HG02973 (cell line): ENCODE data around the gene THSD4.
"Not testable (repeated sequence)": the region's sequence is repeated elsewhere in the genome, so short reads cannot be mapped to it uniquely, and the experiment has no call there.

ENCODE experiments used
- ATAC-seq: cut with Tn5 transposase; IDR thresholded peaks from one replicate; pipeline ENCODE4 v1.9.1; 2021; ENCODE audit warnings: moderate library complexity; ENCODE audit not compliant: unreplicated experiment

Gene THSD4

GRCh38 chr15:71372769-71373168, 257.5 kb downstream of the THSD4 start:
- ATAC-seq = not testable (repeated sequence)

GRCh38 chr15:71373917-71374316, 258.6 kb downstream of the THSD4 start:
- no peak for ATAC-seq

GRCh38 chr15:71374607-71375352, 259.5 kb downstream of the THSD4 start:
- no peak for ATAC-seq

DNA sequence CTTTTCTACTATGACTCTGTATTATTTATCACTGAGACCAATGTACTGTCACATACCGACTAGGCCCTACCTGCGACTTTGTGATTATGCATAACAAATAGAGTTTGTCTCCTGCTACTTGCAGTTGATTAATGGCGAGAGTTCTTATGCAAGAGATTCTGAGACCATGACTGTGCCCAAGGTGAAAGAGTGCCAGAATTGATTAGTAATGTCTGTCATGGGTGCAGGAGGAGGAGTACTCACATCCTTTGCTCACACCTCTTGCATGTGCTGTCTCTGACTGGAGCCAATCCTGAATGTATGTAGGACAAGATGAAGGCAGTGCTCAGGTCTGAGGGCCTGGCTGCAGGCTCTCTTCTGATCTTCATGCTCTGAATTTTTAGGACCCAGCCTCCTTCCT, 260.7 kb downstream of the THSD4 start:
- ATAC-seq = no peak

DNA sequence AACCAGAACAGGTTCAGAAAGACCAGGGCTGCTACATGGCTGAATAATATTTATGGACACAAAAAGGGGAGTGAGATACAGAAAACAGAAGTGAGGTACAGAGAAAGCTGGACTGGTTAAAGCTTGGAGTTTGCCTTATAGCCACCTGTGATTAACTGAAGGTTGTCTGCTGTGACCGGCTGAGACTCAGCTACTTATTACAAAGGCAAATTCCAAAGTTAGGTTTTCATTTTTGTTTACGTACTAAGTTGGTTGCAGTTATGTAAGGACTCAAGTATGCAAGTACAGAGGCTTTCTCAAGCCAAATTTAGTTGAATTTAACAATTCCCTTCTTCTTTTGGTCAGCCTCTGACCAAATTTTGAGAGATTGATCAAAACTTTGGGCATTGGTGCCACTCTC, 264.6 kb downstream of the THSD4 start:
- ATAC-seq = no peak

DNA sequence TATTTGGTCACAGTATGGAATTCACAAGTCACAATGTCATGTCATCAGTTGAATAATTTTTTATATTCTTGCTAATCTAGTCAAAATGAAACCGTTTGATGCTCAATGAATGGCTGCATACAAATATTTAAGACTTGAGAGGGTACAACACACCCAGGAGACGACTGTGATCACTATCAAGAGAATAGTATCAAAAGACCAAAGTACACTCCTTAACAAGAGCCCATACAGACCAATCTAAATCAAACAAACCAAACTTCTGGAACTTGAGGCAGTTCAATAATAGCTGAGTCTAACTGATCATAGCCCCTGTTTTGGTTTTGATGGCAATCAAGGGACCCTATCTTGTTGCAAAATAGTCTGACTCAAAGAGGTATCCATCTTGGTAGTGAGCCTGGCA, 265.1 kb downstream of the THSD4 start:
- no peak for ATAC-seq

DNA sequence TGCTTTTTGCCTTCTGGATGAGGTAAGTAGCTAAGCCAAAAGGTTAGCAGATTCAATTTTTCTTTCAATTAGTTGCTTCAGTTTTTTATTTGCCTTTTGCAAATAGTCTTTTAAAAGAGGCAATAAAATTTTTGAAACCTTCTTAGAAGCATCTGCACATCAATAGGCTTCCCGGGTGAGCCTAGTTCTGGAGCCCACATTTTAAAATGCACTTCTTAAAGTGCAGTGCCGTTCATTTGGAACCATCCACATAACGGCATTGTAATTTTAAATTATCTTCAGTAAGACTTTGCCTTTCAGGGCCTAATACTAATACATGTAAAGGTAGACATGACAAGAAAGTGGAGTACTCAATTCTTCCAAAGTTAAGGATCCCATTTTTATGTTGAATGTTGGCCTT, 269.2 kb downstream of the THSD4 start:
- ATAC-seq = no peak

GRCh38 chr15:71385026-71385425, 269.8 kb downstream of the THSD4 start:
- no peak for ATAC-seq

- no peak for ATAC-seq
Observed at GRCh38 chr15:71385457-71385856, 270.2 kb downstream of the THSD4 start.

- ATAC-seq = no peak
Observed at GRCh38 chr15:71386005-71386404, 270.7 kb downstream of the THSD4 start.

GRCh38 chr15:71386448-71387236, 271.4 kb downstream of the THSD4 start:
- no peak for ATAC-seq

GRCh38 chr15:71387810-71388209, 272.5 kb downstream of the THSD4 start:
- no peak for ATAC-seq

DNA sequence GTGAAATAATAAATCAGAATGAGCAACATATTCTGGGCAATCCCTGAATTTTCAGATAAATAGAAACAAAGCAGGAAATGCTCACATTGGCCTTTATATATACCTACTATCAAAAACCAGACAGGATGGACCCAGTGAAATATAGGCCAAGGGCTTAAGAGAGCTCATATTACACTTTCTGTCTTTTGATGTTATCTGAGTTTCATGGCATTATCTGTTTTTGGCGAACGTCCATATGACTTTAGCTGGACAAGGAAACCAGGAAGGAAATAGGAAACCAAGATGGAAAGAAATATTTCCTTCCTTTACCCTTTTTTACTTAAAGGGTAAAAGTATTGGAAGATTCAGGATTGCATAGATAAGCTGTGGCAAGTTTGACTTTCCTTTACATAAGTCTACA, 274.8 kb downstream of the THSD4 start:
- ATAC-seq = no peak

- no peak for ATAC-seq
Observed at GRCh38 chr15:71391421-71392088, 276.3 kb downstream of the THSD4 start.

DNA sequence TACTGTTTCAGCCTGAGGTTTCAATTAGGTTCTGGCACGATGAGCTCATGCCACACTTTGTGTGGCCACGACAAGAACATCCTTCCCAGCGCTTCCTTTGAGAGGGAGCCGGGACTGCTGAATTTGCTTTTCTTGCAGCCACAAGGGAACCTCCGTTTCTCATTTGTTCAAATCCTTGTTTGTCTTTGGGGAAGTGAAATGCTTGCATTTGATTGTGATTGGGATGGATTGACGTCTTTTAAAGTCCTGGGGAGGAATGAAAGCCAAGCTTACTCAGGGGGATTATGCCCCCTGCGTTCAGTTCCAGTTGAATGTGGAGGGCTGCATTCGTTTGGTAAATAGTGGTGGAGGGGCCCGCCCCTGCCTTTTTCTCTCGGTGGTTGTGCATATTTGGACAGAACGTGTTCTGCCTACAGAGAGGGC, 277.6 kb downstream of the THSD4 start:
- no peak for ATAC-seq

DNA sequence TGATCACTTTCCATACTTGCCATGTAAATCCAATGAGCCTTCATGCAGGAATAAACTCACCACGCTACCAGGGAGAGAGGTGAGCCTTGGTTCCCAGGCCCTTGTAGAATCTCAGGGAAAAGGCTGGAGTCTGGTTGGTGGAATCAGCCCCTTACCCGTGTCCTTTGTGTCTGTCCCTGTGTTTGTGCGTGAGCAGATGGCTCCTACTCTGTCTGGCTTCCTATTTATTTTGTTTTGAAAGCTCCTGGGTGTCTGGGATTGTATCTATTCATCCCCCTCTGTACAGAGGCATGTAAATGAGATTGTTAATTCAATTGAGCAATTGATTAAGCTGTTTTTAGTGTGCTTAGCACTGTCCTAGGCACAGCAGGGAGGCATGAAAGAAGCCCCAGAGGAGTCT, 278.1 kb downstream of the THSD4 start:
- ATAC-seq = no peak

DNA sequence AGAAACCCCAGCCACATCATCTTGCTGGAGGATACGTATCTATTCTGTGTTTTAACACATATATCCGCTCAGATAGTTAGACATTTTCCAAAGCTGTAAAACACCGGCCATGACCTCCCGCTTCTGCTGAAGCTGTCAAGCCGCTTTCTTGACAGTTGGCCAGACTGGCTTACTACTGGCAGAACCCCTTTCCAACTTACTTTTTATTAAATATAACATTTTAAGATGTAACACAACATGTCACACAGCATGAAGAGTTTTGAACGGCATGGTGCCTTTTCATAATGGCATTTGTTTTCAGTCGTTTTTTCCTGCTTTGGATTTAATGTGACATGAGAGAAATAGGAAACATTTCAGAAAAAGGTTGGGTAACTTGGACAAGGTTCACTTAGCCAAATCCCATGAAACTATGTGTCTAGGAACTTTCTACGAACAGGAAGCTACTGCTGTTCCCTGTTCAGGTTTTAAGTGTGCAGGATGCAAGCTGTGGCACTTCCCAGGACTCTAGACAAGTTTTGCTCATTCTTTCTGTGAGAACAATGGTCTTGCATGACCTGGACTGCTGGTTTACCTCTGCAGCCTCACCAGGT, 281.4 kb downstream of the THSD4 start:
- ATAC-seq = no peak

DNA sequence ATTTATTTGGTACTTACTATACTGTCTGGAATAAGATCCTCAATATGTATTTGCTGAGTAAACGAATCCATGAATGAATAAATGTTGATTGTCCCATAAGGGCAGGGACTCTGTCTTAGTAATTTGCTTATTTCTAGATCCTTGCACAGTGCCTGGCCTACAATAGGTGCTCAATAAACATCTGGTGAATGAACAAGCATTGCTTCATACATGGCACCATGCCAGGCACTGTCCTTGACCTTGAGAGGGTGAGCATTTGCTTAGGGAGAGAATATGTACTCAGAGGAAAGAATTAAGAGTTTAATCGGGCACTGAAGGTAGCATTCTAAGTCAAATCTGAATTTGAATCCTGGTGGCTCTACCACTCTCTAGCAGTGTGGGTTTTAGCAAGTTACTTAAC, 282.1 kb downstream of the THSD4 start:
- no peak for ATAC-seq

DNA sequence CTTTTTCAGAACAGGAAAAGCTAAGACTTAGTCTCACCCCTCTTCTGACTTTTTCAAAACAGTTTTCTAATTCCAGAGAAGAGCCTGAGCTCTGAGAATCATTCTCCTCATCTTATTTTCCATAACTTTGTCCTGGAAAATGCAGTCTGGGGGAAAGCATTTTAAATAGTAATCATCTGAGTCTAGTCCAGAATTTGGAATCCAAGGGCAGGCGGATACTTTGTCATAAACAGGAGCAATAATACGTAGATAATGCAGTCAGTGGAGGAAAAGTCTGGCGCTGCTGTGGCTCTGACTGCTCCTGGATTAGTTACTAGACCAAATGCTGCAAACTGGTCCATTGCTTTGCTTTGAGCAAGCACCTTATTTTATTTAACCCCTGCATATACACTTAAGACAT, 285.0 kb downstream of the THSD4 start:
- no peak for ATAC-seq

DNA sequence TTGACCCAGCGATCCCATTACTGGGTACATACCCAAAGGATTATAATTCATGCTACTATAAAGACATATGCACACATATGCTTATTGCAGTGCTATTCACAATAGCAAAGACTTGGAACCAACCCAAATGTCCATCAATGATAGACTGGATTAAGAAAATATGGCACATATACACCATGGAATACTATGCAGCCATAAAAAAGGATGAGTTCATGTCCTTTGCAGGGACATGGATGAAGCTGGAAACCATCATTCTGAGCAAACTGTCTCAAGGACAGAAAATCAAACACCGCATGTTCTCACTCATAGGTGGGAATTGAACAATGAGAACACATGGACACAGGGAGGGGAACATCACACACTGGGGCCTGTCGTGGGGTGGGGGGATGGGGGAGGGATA, 286.5 kb downstream of the THSD4 start:
- ATAC-seq = not testable (repeated sequence)

GRCh38 chr15:71409541-71409940, 294.3 kb downstream of the THSD4 start:
- no peak for ATAC-seq
